NB4 (cell line): Measurements from ENCODE around the gene BCL3.

Experiments used
- DNase-seq: peaks from one replicate; pipeline ENCODE4 v3.0.0; 2010; ENCODE audit warnings: low read depth
- H3K4me3 ChIP-seq: one replicate; pipeline ENCODE4 v1.5.1; 2011; ENCODE audit warnings: mild to moderate bottlenecking, low read depth, low read length, moderate library complexity
- CTCF ChIP-seq: IDR thresholded peaks from one replicate; pipeline ENCODE4 v1.5.1; 2012; ENCODE audit warnings: low read depth, low read length
- MYC ChIP-seq: IDR thresholded peaks from 2 replicates; pipeline ENCODE4 v1.6.1; 2011; ENCODE audit warnings: low read depth, low read length
- POLR2A ChIP-seq: IDR thresholded peaks from 2 replicates; pipeline ENCODE4 v1.6.1; 2011; ENCODE audit warnings: mild to moderate bottlenecking; ENCODE audit not compliant: insufficient read length; ENCODE audit errors: extremely low read depth
- TF ChIP-seq, protein P1 (sequence below): IDR thresholded peaks from 2 replicates; pipeline ENCODE4 v1.6.1; 2011; ENCODE audit warnings: low read depth, low read length

BCL3 gene

DNA sequence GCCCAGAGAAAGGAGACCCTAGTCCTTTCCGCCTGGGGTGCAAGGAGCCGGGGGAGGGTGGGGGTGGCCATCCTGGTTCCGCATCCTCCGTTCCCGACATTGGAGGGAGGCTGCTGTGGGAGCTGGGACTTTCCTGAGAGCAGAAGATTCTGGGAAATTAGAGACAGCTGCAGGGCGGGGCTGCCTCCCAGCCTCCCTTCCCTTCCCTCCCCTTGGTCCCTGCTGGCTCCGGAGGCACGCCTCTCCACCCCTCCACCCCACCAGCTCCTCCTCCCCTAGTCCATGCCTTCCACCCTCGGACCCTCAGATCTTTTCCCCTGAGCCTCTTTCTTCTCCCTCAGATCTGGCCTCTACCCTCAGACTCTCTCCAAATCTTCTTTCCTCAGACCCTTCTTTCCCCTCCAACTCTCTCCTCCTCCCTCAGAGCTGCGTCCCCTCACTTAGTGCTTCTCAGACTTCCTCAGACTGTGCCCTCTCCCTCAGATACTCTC, 3.1 kb upstream of the BCL3 start:
- TF ChIP-seq POLR2A, result no peak
- TF ChIP-seq CTCF, result no peak
- no peak for TF ChIP-seq MYC
- TF ChIP-seq, protein P1, sequence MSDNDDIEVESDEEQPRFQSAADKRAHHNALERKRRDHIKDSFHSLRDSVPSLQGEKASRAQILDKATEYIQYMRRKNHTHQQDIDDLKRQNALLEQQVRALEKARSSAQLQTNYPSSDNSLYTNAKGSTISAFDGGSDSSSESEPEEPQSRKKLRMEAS, result no peak
- no peak overlapping the region for H3K4me3 ChIP-seq
- no peak for DNase-seq

GRCh38 chr19:44745887-44746600, 2.5 kb upstream of the BCL3 start:
- no peak overlapping the region for H3K4me3 ChIP-seq
- TF ChIP-seq MYC, result no peak
- TF ChIP-seq, protein P1, result no peak
- no peak for TF ChIP-seq CTCF
- TF ChIP-seq POLR2A, result no peak
- DNase-seq, result no peak

- H3K4me3 ChIP-seq, result no peak overlapping the region
- TF ChIP-seq POLR2A (no peak), MYC (no peak), CTCF (no peak)
- TF ChIP-seq, protein P1, result no peak
- no peak for DNase-seq
Measured at GRCh38 chr19:44746616-44746945, 1.9 kb upstream of the BCL3 start.

GRCh38 chr19:44746946-44747738, 1.4 kb upstream of the BCL3 start:
- TF ChIP-seq POLR2A, result no peak
- TF ChIP-seq, protein P1, result no peak
- TF ChIP-seq CTCF, result no peak
- TF ChIP-seq MYC, result no peak
- H3K4me3 ChIP-seq, result peak overlapping the region; percentile 32
- DNase-seq, result peak; percentile 86

GRCh38 chr19:44747739-44748425, 626 bp upstream of the BCL3 start:
- peak; percentile 45 for DNase-seq
- peak overlapping the region; percentile 32 for H3K4me3 ChIP-seq
- TF ChIP-seq, protein P1, result 0 out of 2 replicates have a peak, but pooled peaks have one; percentile 31
- TF ChIP-seq CTCF, result no peak
